Spleen (tissue), 7 donors: ENCODE data around the gene HEATR9.

ENCODE experiments used
- POLR2A ChIP-seq, 3 donors: fragments of 450-650 bp; IDR thresholded peaks; one replicate each; pipeline ENCODE4 v1.5.1; 2017; ENCODE audit warnings: antibody characterized with exemption in 3 of 3, mild to moderate bottlenecking in 1 of 3
- TF ChIP-seq, protein P1 (sequence below), 11 experiments: fragments of 200-600 bp in 7 of 11; fragments of 450-650 bp in 4 of 11; sonication (generic) in 4 of 11; IDR thresholded peaks in 8 of 11; conservative IDR thresholded peaks in 3 of 11; 1 replicate in 7 of 11; 2 replicates in 4 of 11; pipeline versions ENCODE4 v1.4.0 to v1.8.0; 2016 to 2021; ENCODE audit warnings: antibody characterized with exemption in 11 of 11, inconsistent platforms in 4 of 11, mild to moderate bottlenecking in 1 of 11
- donor health status: DM: no; HTN: no; CAD: no; lungs with moderate emphysema.
- donor health status: DM: no; HTN: no; CAD: no.
- donor health status: DM: no; HTN: no; CAD: no.

DNA sequence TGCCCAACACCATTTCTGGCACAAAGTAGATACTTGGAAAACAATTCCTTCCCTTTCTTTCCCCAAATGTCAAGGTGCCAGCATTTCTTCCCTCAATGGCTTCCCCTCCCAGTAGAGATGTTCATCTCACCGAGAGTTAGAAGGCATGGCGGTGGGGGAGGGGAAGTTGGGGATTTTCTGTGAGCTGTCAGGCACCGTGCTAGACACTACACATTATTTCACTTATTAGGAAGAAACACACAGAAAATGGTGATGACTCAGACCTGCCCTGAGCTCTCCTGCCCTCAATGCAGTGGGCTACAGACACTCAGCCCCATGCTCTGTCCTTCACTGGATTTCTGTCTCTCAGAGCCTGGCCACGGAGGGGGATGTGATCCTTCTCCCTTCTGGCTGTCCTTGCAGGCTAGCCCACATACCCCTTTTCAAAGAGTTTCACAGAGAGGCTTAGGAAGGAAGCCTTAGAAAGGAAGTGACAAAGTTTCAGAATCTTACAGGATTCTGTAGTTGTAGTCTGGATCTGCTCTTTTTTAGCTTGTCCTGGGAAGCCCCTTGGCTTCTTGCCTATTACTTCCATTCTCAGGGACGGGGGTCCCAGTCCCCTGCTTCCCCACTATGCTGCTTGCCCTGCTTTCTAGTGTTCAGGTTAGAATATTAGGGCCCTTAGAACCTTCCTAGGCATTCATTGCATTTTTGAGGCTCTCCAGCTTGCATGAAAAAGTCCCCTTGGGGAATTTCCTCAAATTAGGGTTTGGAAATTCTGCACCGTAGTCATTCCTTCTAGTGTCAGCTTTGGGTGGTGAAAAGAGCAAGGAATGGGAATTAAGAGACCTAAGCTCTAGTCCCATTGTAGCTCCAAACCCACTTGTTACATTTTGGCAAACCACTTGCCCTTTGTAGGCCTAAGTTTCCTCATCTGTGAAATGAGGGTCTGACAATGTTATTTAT is 23.7 kb upstream of the HEATR9 start:
- TF ChIP-seq, protein P1, sequence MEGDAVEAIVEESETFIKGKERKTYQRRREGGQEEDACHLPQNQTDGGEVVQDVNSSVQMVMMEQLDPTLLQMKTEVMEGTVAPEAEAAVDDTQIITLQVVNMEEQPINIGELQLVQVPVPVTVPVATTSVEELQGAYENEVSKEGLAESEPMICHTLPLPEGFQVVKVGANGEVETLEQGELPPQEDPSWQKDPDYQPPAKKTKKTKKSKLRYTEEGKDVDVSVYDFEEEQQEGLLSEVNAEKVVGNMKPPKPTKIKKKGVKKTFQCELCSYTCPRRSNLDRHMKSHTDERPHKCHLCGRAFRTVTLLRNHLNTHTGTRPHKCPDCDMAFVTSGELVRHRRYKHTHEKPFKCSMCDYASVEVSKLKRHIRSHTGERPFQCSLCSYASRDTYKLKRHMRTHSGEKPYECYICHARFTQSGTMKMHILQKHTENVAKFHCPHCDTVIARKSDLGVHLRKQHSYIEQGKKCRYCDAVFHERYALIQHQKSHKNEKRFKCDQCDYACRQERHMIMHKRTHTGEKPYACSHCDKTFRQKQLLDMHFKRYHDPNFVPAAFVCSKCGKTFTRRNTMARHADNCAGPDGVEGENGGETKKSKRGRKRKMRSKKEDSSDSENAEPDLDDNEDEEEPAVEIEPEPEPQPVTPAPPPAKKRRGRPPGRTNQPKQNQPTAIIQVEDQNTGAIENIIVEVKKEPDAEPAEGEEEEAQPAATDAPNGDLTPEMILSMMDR (IDR thresholded peaks at IDR 0.05 in 8 of 11, conservative IDR thresholded peaks at IDR 0.05 in 3 of 11): no peak
- TF ChIP-seq POLR2A (IDR thresholded peaks at IDR 0.05): no peak
